Gastrocnemius medialis (tissue), 4 donors: Measurements from ENCODE around the gene PIGBOS1. TPM values are rescaled to one million over a fixed set of nuclear protein-coding genes. Genes with fewer than 3 reads are reported as not detected.

Source experiments
- ATAC-seq, 2 donors: fragments of 150-250 bp; one replicate each; pipeline ENCODE4 v1.9.1; 2016
- DNase-seq, 2 donors: peaks; one replicate each; pipeline ENCODE4 v3.0.0-alpha.2; 2019
- H3K27ac ChIP-seq, 4 donors: fragments of 200-600 bp; sonication (generic); 1 replicate in 1 of 4; 2 replicates in 3 of 4; pipeline ENCODE4 v1.5.1; 2016 to 2018; ENCODE audit warnings: mild to moderate bottlenecking in 2 of 4, moderate library complexity in 1 of 4
- H3K27me3 ChIP-seq, 3 donors: fragments of 200-600 bp; sonication (generic) in 2 of 3; 1 replicate in 1 of 3; 2 replicates in 2 of 3; pipeline versions ENCODE4 v1.5.1 to v1.6.0; 2016 to 2019; ENCODE audit warnings: mild to moderate bottlenecking in 1 of 3, moderate library complexity in 1 of 3
- H3K36me3 ChIP-seq, 2 donors: fragments of 200-600 bp; sonication (generic) in 1 of 2; one replicate each; pipeline ENCODE4 v1.5.1; 2017 to 2018
- H3K4me1 ChIP-seq, 2 donors: fragments of 200-600 bp; sonication (generic) in 1 of 2; one replicate each; pipeline ENCODE4 v1.5.1; 2016 to 2017; ENCODE audit warnings: mild to moderate bottlenecking in 2 of 2
- H3K4me3 ChIP-seq, 4 donors: fragments of 200-600 bp; sonication (generic) in 3 of 4; 1 replicate in 1 of 4; 2 replicates in 3 of 4; pipeline ENCODE4 v1.5.1; 2016 to 2019; ENCODE audit warnings: mild to moderate bottlenecking in 2 of 4
- H3K9me3 ChIP-seq, 3 donors: fragments of 200-600 bp; sonication (generic) in 2 of 3; 1 replicate in 1 of 3; 2 replicates in 2 of 3; pipeline ENCODE4 v1.5.1; 2016 to 2019
- POLR2A ChIP-seq, 2 donors: fragments of 450-650 bp; IDR thresholded peaks; one replicate each; pipeline ENCODE4 v1.6.1; 2017; ENCODE audit warnings: antibody characterized with exemption in 2 of 2, mild to moderate bottlenecking in 2 of 2, moderate library complexity in 2 of 2
- in situ Hi-C, 4 donors: fragments of 200-750 bp; cut with MboI; loops; one replicate each; pipeline versions ENCODE4 v1.15.0 to v1.8.0; 2017; ENCODE audit warnings: low sequenced_read_pairs in 4 of 4
- intact Hi-C: fragments of 100-400 bp; cut with DNase I; formaldehyde crosslinking; loops from one replicate; pipeline ENCODE4 v1.15.1; 2023; ENCODE audit warnings: low total_unique reads
- total RNA-seq, 4 donors: library from RNA; depleted of rRNA; stranded (reverse); fragments of >200 nt; gene quantifications; one replicate each; pipeline versions ENCODE4 v1.1.0 to v1.2.3, GENCODE V29; 2016
- TF ChIP-seq, protein P1 (sequence below), 5 experiments: fragments of 450-650 bp in 3 of 5; fragments of 200-600 bp in 2 of 5; sonication (generic) in 2 of 5; IDR thresholded peaks in 4 of 5; conservative IDR thresholded peaks in 1 of 5; 1 replicate in 4 of 5; 2 replicates in 1 of 5; pipeline ENCODE4 v1.5.1; 2016 to 2019; ENCODE audit warnings: antibody characterized with exemption in 5 of 5, mild to moderate bottlenecking in 3 of 5, moderate library complexity in 3 of 5

PIGBOS1 gene
- total RNA-seq, 4 donors from 2014 or later = 5.7 to 11.8 (median 9.7) TPM

DNA sequence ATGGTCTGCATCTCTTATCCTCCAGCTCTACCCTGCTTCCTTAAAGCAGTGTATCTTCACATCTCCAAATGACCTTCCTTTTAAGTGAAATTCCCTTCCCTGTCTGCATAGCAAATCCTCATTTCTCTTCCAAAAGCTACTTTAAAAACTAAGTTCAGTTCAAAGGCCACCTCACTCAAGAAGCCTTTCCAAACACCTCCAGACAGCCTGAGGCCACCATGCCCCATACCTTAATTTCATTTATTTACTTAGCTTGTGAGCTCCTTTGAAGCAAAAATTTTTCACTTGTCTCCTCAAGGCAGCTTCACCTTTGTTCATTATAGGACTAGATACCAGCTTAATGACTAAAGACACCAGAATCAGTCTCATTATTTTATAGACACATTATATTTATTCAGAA is 39.5 kb upstream of the PIGBOS1 start:
- Histone ChIP-seq H3K9me3 (no peaks in the 10 kb centered on the region), H3K4me1 (no peaks in the 10 kb centered on the region), H3K27me3 (no peaks in the 10 kb centered on the region), H3K4me3 (no peak overlapping the region), H3K27ac (no peak overlapping the region), H3K36me3 (peaks cover 0 to 60% of the 10 kb centered on the region in 2 donors)
- no peak for TF ChIP-seq POLR2A (IDR thresholded peaks at IDR 0.05)
- TF ChIP-seq, protein P1, sequence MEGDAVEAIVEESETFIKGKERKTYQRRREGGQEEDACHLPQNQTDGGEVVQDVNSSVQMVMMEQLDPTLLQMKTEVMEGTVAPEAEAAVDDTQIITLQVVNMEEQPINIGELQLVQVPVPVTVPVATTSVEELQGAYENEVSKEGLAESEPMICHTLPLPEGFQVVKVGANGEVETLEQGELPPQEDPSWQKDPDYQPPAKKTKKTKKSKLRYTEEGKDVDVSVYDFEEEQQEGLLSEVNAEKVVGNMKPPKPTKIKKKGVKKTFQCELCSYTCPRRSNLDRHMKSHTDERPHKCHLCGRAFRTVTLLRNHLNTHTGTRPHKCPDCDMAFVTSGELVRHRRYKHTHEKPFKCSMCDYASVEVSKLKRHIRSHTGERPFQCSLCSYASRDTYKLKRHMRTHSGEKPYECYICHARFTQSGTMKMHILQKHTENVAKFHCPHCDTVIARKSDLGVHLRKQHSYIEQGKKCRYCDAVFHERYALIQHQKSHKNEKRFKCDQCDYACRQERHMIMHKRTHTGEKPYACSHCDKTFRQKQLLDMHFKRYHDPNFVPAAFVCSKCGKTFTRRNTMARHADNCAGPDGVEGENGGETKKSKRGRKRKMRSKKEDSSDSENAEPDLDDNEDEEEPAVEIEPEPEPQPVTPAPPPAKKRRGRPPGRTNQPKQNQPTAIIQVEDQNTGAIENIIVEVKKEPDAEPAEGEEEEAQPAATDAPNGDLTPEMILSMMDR (IDR thresholded peaks at IDR 0.05 in 4 of 5, conservative IDR thresholded peaks at IDR 0.05 in 1 of 5) = no peak
- intact Hi-C loops (no loop called here), in situ Hi-C loops (no loop called here)
- DNase-seq (no peak), ATAC-seq (no peak)

DNA sequence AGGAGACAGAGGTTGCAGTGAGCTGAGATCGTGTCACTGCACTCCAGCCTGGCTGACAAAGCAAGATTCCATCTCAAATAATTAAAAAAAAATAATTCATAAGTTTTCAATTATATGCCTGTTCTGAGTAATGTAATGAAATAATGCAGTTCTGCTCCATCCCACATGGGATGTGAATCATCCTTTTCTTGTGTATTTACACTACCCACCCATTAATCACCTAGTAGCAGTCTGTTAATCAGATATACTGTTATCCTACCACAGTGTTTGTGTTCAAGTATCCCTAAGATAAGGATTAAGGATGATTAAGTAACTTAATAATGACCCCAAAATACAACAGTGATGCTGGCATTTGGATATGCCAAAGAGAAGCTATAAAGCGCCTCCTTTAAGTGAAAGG is 38.9 kb upstream of the PIGBOS1 start:
- intact Hi-C loops (no loop called here), in situ Hi-C loops (no loop called here)
- DNase-seq = no peak
- Histone ChIP-seq H3K36me3 (peaks cover 0 to 58% of the 10 kb centered on the region in 2 donors), H3K4me1 (no peaks in the 10 kb centered on the region), H3K9me3 (no peaks in the 10 kb centered on the region), H3K27me3 (no peaks in the 10 kb centered on the region), H3K27ac (no peak overlapping the region), H3K4me3 (no peak overlapping the region)
- no peak for TF ChIP-seq POLR2A (IDR thresholded peaks at IDR 0.05)
- TF ChIP-seq, protein P1 (IDR thresholded peaks at IDR 0.05 in 4 of 5, conservative IDR thresholded peaks at IDR 0.05 in 1 of 5) = no peak
- no peak for ATAC-seq

DNA sequence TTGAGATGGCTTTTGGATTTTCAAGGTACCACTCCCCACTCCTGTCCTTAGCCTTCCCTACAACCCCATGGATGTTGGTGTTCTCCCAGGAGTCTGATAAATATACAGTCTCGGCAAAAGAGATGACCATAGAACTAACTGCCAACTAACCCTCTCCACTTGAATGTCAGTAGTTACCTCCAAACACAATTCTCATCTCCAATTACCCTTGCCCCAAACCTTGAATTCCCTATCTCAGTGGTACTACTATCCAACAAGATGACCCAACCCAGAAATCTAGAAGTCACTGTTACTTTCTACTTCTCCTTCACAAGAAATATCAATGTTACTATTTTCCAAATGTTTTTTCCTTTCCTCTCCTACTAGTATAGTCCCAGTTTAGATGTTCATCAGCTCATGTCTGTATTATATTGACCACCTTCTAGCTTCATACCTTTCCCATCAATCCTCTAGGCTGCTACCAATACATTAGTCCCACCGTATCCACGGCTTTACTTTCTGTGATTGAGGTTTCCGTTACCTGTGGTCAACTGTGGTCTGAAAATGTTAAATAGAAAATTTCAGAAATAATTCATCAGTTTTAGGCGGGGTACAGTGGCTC is 38.2 kb upstream of the PIGBOS1 start:
- Histone ChIP-seq H3K36me3 (peaks cover 0 to 51% of the 10 kb centered on the region in 2 donors), H3K4me3 (no peak overlapping the region), H3K9me3 (no peaks in the 10 kb centered on the region), H3K4me1 (no peaks in the 10 kb centered on the region), H3K27me3 (no peaks in the 10 kb centered on the region), H3K27ac (no peak overlapping the region)
- in situ Hi-C loops (no loop called here), intact Hi-C loops (no loop called here)
- no peak for DNase-seq
- no peak for ATAC-seq
- no peak for TF ChIP-seq POLR2A (IDR thresholded peaks at IDR 0.05)
- TF ChIP-seq, protein P1 (IDR thresholded peaks at IDR 0.05 in 4 of 5, conservative IDR thresholded peaks at IDR 0.05 in 1 of 5) = no peak

DNA sequence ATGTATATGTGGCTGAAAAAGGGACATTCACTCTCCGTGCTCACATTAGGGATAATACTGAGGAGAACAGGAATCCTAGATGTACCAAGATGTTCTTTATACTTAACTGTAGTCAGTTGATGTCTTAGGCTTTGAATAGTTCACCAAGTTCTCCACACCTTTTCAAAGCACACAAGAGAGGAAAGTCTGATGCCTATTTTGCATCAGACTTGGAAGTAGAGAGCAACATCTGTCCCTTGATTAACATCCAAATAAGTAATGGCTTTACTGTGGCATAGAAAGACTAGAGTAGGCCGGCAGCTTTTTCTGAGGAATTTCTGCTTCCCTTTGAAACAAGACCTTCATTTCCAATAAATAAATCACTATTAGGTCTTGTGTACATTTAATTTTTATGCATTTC is 34.1 kb upstream of the PIGBOS1 start:
- Histone ChIP-seq H3K9me3 (no peaks in the 10 kb centered on the region), H3K27me3 (no peaks in the 10 kb centered on the region), H3K4me1 (no peaks in the 10 kb centered on the region), H3K27ac (no peak overlapping the region), H3K4me3 (no peak overlapping the region), H3K36me3 (peaks cover 0 to 23% of the 10 kb centered on the region in 2 donors)
- TF ChIP-seq POLR2A (IDR thresholded peaks at IDR 0.05) = no peak
- TF ChIP-seq, protein P1 (IDR thresholded peaks at IDR 0.05 in 4 of 5, conservative IDR thresholded peaks at IDR 0.05 in 1 of 5) = no peak
- in situ Hi-C loops = no loop called here
- intact Hi-C loops = no loop called here
- DNase-seq (no peak), ATAC-seq (no peak)

DNA sequence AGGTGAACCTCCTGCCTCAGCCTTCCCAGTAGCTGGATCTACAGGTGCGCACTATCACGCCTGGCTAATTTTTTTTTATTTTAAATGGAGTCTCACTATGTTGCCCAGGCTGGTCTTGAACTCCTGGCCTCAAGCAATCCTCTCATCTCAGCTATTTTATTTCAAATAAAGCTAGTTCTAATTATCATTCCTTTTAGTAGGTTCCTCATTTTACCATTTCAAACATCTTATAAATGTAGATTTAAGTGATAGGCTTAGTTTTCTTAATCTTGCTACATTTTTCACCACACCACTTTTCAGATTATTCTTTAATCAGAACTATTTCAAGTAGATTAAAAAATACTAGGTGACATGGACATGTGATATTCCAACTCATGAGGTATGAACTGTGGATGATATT is 30.4 kb upstream of the PIGBOS1 start:
- H3K4me3 ChIP-seq = no peak overlapping the region
- ATAC-seq (no peak), DNase-seq (no peak)
- intact Hi-C loops (no loop called here), in situ Hi-C loops (no loop called here)
- peaks cover 0 to 12% of the 10 kb centered on the region in 2 donors for H3K36me3 ChIP-seq
- no peak overlapping the region for H3K27ac ChIP-seq
- H3K4me1 ChIP-seq = no peaks in the 10 kb centered on the region
- no peak for TF ChIP-seq POLR2A (IDR thresholded peaks at IDR 0.05)
- TF ChIP-seq, protein P1 (IDR thresholded peaks at IDR 0.05 in 4 of 5, conservative IDR thresholded peaks at IDR 0.05 in 1 of 5) = no peak
- H3K9me3 ChIP-seq = no peaks in the 10 kb centered on the region
- H3K27me3 ChIP-seq = no peaks in the 10 kb centered on the region
